Measurements from ENCODE around the gene NPEPPS.

DNA sequence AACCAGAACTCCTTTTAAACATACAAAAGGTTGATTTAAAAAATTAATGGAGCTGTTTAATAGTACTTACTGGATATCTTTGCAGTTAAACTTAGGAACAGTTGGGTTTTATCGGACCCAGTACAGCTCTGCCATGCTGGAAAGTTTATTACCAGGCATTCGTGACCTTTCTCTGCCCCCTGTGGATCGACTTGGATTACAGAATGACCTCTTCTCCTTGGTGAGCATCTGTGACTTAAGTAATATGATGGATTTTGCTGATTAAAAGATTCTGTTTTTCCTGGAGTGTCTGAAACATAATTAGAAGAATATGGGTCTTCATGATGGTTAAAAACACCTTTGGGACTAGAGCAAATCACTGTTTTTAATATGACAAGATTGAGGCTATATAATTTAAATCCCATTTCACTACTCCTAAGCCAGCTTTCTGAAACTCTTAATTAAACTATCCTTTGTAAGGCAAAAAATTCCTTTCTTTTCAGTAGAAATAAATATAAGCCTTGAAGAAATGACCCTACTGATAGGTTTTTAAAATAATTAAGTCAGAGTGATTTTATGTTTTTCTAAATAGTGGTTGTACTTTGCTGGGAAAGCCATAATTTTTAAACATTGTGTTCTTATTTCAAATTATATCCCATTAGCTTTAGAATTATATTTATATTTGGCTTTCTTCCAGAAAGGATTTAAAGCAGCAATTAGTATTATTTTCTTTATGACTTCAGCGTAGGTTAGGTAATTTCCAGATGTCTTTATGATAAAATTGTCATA is 73.1 kb downstream of the NPEPPS start:
- TF ChIP-seq EZH2 (IDR thresholded peaks at IDR 0.05) (no peak), POLR2AphosphoS5 (IDR thresholded peaks at IDR 0.05; ENCODE audit: borderline replicate concordance, low read depth, low read length) (no peak), FOXP2 (optimal IDR thresholded peaks at IDR 0.05; ENCODE audit: control extremely low read depth, extremely low read length, insufficient read depth) (no peak)
